PC-9 (cell line): Measurements from ENCODE around the gene KTN1. TPM values are rescaled to one million over a fixed set of nuclear protein-coding genes. Genes with fewer than 3 reads are reported as not detected.

Source experiments
- BruUV-seq: library from RNA; stranded (reverse); fragments of 400-500 nt; replicated peaks from 2 replicates; lab custom pipeline; 2021; lab: Mats Ljungman, UMichigan
- CTCF ChIA-PET: fragments of 300-600 bp; sonication (Branson Sonifier 250); formaldehyde crosslinking; loops from one replicate; lab custom pipeline; 2022; ENCODE audit warnings: antibody characterized with exemption; lab: Charles Lee
- POLR2A ChIA-PET: fragments of 300-600 bp; sonication (Branson Sonifier 250); formaldehyde crosslinking; loops from one replicate; lab custom pipeline; 2022; ENCODE audit warnings: antibody characterized with exemption; ENCODE audit not compliant: unreplicated experiment; lab: Charles Lee
- DNase-seq, 2 experiments: peaks; one replicate each; pipeline versions ENCODE4 v3.0.0 to v3.0.0-alpha.2; 2015 to 2022; ENCODE audit warnings: mixed read lengths in 1 of 2
- H2AFZ ChIP-seq: fragments of 200-600 bp; sonication (generic); 2 replicates; pipeline ENCODE4 v1.8.1; 2017; ENCODE audit warnings: antibody characterized with exemption
- H3F3A ChIP-seq: fragments of 200-600 bp; sonication (generic); 2 replicates; pipeline ENCODE4 v1.8.1; 2017; ENCODE audit warnings: antibody characterized with exemption, mild to moderate bottlenecking, low read depth; ENCODE audit not compliant: insufficient read depth
- H3K27ac ChIP-seq: fragments of 200-600 bp; sonication (generic); 2 replicates; pipeline ENCODE4 v1.6.1; 2016; ENCODE audit warnings: mixed run types
- H3K27me3 ChIP-seq: fragments of 200-600 bp; sonication (generic); 2 replicates; pipeline ENCODE4 v1.6.1; 2016; ENCODE audit warnings: low read depth, mixed run types; ENCODE audit not compliant: insufficient read depth
- H3K36me3 ChIP-seq: fragments of 200-600 bp; sonication (generic); 2 replicates; pipeline ENCODE4 v1.6.1; 2016; ENCODE audit warnings: low read depth, mixed run types
- H3K4me1 ChIP-seq: fragments of 200-600 bp; sonication (generic); replicated peaks from 2 replicates; pipeline ENCODE4 v1.6.1; 2016; ENCODE audit warnings: mixed run types; ENCODE audit not compliant: insufficient read depth
- H3K4me2 ChIP-seq: fragments of 200-600 bp; sonication (generic); 2 replicates; pipeline ENCODE4 v1.6.1; 2017; ENCODE audit warnings: mixed run types
- H3K4me3 ChIP-seq: fragments of 200-600 bp; sonication (generic); 2 replicates; pipeline ENCODE4 v1.6.1; 2016; ENCODE audit warnings: mixed run types
- H3K79me2 ChIP-seq: fragments of 200-600 bp; sonication (generic); 2 replicates; pipeline ENCODE4 v1.6.1; 2017; ENCODE audit warnings: low read depth, mixed run types
- H3K9me2 ChIP-seq: fragments of 200-600 bp; sonication (generic); 2 replicates; pipeline ENCODE4 v1.8.1; 2017; ENCODE audit warnings: mild to moderate bottlenecking; ENCODE audit not compliant: insufficient read depth
- H3K9me3 ChIP-seq: fragments of 200-600 bp; sonication (generic); 2 replicates; pipeline ENCODE4 v1.8.1; 2016; ENCODE audit warnings: low read depth; ENCODE audit not compliant: insufficient read depth
- H4K20me1 ChIP-seq: fragments of 200-600 bp; sonication (generic); 2 replicates; pipeline ENCODE4 v1.8.1; 2017; ENCODE audit not compliant: insufficient read depth
- EZH2 ChIP-seq: fragments of 200-600 bp; sonication (generic); IDR thresholded peaks from 2 replicates; pipeline ENCODE4 v1.8.0; 2017; ENCODE audit warnings: antibody characterized with exemption, low read depth
- intact Hi-C: fragments of 100-400 bp; cut with micrococcal nuclease; formaldehyde crosslinking; loops from one replicate; pipeline ENCODE4 v1.10.0; 2022; ENCODE audit not compliant: unreplicated experiment
- total RNA-seq: library from RNA; stranded (reverse); gene quantifications from 2 replicates; pipeline ENCODE4 v1.2.3, GENCODE V29; 2021
- TF ChIP-seq, protein P1 (sequence below): fragments of 200-600 bp; sonication (generic); conservative IDR thresholded peaks from 2 replicates; pipeline ENCODE4 v1.6.1; 2017; ENCODE audit warnings: mixed run types, antibody characterized with exemption, mild to moderate bottlenecking, moderate library complexity

Gene KTN1
- total RNA-seq, 1 experiment from 2014 or later: 250 TPM

DNA sequence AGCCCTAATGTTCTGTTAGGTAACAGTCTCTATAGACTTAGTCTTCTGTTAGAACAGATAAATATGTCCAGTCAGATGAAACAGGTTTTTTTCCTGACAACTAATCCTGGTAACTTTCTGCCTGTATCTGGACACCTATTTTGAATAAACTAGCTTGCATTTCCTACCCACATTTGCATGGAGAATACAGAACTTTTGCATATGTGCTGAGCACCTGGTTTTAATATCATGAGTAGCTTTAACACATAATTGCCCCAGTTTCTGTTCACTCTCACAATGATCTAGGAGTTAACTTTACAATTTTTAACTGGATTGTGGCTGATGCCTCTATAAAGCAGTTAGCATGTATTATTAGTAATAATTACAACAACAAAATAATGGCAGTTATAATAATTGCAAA, 111.7 kb downstream of the KTN1 start:
- CTCF ChIA-PET: no interaction called here
- H3K4me1 ChIP-seq: 0 out of 2 replicates have a peak, but pooled peaks cover 12% of the 10 kb centered on the region
- 0 out of 2 replicates have a peak, but pooled peaks cover 5% of the 10 kb centered on the region for H3F3A ChIP-seq
- H3K9me3 ChIP-seq: no peaks in the 10 kb centered on the region
- intact Hi-C loops: no loop called here
- no peak overlapping the region for H2AFZ ChIP-seq
- H4K20me1 ChIP-seq: no peaks in the 10 kb centered on the region
- TF ChIP-seq EZH2: no peak
- TF ChIP-seq, protein P1, sequence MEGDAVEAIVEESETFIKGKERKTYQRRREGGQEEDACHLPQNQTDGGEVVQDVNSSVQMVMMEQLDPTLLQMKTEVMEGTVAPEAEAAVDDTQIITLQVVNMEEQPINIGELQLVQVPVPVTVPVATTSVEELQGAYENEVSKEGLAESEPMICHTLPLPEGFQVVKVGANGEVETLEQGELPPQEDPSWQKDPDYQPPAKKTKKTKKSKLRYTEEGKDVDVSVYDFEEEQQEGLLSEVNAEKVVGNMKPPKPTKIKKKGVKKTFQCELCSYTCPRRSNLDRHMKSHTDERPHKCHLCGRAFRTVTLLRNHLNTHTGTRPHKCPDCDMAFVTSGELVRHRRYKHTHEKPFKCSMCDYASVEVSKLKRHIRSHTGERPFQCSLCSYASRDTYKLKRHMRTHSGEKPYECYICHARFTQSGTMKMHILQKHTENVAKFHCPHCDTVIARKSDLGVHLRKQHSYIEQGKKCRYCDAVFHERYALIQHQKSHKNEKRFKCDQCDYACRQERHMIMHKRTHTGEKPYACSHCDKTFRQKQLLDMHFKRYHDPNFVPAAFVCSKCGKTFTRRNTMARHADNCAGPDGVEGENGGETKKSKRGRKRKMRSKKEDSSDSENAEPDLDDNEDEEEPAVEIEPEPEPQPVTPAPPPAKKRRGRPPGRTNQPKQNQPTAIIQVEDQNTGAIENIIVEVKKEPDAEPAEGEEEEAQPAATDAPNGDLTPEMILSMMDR: no peak
- no peak for DNase-seq
- H3K36me3 ChIP-seq: no peaks in the 10 kb centered on the region
- H3K79me2 ChIP-seq: no peaks in the 10 kb centered on the region
- POLR2A ChIA-PET: no interaction called here
- no peaks in the 10 kb centered on the region for H3K27me3 ChIP-seq
- H3K4me3 ChIP-seq: no peak overlapping the region
- H3K9me2 ChIP-seq: no peaks in the 10 kb centered on the region
- no peak overlapping the region for H3K27ac ChIP-seq
- BruUV-seq: no TSS peak
- H3K4me2 ChIP-seq: no peak overlapping the region

DNA sequence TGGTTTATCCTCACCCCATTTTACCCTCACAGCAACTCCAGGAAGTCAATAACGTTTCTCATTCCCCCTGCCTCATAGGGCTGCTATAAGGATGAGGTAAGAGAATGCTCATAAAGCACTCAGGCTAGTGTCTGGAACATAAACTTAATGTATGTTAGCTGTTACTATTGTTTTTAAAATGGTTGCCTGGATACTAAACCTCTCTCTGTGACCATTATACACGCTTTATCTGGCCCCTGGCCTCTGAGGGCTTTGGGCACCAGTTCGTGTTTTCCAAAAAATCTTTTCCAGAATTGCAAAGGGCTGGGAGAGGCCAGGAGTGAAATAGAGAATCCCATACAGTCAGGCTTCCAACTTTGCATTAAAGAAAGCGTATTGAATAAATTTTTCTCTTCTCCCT, 113.9 kb downstream of the KTN1 start:
- 0 out of 2 replicates have a peak, but pooled peaks cover 5% of the 10 kb centered on the region for H3F3A ChIP-seq
- no peaks in the 10 kb centered on the region for H4K20me1 ChIP-seq
- no peak overlapping the region for H2AFZ ChIP-seq
- no peak overlapping the region for H3K4me2 ChIP-seq
- no peaks in the 10 kb centered on the region for H3K27me3 ChIP-seq
- intact Hi-C loops: no loop called here
- ChIA-PET CTCF (interaction anchor here (0.6 kb wide), 1 partner anchor 604 kb away, joined by 13 read pairs; no protein-coding TSS in a partner anchor), POLR2A (no interaction called here)
- no peaks in the 10 kb centered on the region for H3K9me2 ChIP-seq
- peaks cover 22% of the 10 kb centered on the region for H3K4me1 ChIP-seq
- no peak overlapping the region for H3K27ac ChIP-seq
- H3K4me3 ChIP-seq: no peak overlapping the region
- no peaks in the 10 kb centered on the region for H3K9me3 ChIP-seq
- no peaks in the 10 kb centered on the region for H3K36me3 ChIP-seq
- H3K79me2 ChIP-seq: no peaks in the 10 kb centered on the region
- DNase-seq: no peak
- TF ChIP-seq, protein P1: no peak
- no peak for TF ChIP-seq EZH2
- no TSS peak for BruUV-seq

DNA sequence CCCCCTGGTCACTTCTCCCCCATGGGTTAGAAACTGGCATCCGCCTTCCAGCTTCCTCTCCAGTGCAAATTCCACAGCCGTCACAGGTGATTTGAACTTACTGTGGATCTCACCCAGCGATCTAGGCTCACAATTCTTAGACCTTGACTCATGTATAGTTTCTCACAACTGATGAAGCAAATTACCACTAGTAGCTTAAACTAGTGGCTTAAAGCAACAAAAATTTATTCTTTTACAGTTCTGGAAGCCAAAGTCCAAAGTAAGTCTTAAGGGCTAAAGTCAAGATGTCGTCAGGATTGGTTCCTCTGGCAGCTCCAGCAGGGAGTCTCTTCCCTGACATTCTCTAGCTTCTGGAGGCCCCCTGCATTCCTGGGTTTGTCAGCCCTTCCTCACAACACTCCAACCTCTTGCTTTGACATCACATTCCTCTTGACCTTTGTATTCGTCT, 117.4 kb downstream of the KTN1 start:
- no peaks in the 10 kb centered on the region for H4K20me1 ChIP-seq
- intact Hi-C loops: no loop called here
- H3K36me3 ChIP-seq: no peaks in the 10 kb centered on the region
- TF ChIP-seq EZH2: no peak
- TF ChIP-seq, protein P1: no peak
- peaks cover 18% of the 10 kb centered on the region for H3K4me1 ChIP-seq
- no peak overlapping the region for H3K4me3 ChIP-seq
- H3K27me3 ChIP-seq: no peaks in the 10 kb centered on the region
- no TSS peak for BruUV-seq
- POLR2A ChIA-PET: no interaction called here
- H3K9me2 ChIP-seq: no peaks in the 10 kb centered on the region
- no peak overlapping the region for H2AFZ ChIP-seq
- DNase-seq: no peak
- H3K79me2 ChIP-seq: no peaks in the 10 kb centered on the region
- no peaks in the 10 kb centered on the region for H3K9me3 ChIP-seq
- CTCF ChIA-PET: no interaction called here
- no peak overlapping the region for H3K27ac ChIP-seq
- peaks cover 10% of the 10 kb centered on the region for H3F3A ChIP-seq
- H3K4me2 ChIP-seq: no peak overlapping the region
